ENCODE results near the gene LGALS7B. TPM values are rescaled to one million over a fixed set of nuclear protein-coding genes. Genes with fewer than 3 reads are reported as not detected.
"Not testable (repeated sequence)": the region's sequence is repeated elsewhere in the genome, so short reads cannot be mapped to it uniquely, and the experiment has no call there.

Gene LGALS7B
- total and polyA plus RNA-seq, 2 of the 4 experiments (the other 2 are of a cell fraction), result not detected

GRCh38 chr19:38807374-38808098 lies 18.5 kb downstream of the LGALS7B start:
- H2BK120ac ChIP-seq (ENCODE audit: low read depth, low read length); intact Hi-C loops (cut with micrococcal nuclease); H3K9me1 ChIP-seq (ENCODE audit: insufficient read depth, low read length); H3K18ac ChIP-seq (ENCODE audit: low read depth, low read length); POLR2A ChIA-PET (ENCODE audit: unreplicated experiment); H2AK9ac ChIP-seq (replicated peaks; ENCODE audit: low read depth, low read length, poor library complexity); H3K4ac ChIP-seq (ENCODE audit: low read depth, low read length); H4K91ac ChIP-seq (ENCODE audit: insufficient read depth, low read depth, low read length); H3K9ac ChIP-seq (ENCODE audit: low read depth, low read length); in situ Hi-C loops (cut with MboI; ENCODE audit: low sequenced_read_pairs); H2AK5ac ChIP-seq (ENCODE audit: low read depth, low read length); H3K9me3 ChIP-seq (ENCODE audit: control insufficient read depth, insufficient read depth, low read length); H2AFZ ChIP-seq (replicated peaks; ENCODE audit: low read length, poor library complexity); H3K23ac ChIP-seq (ENCODE audit: low read depth, low read length); H3K4me2 ChIP-seq (ENCODE audit: low read depth, low read length); H2BK15ac ChIP-seq (ENCODE audit: low read depth, low read length); H2BK5ac ChIP-seq (ENCODE audit: low read depth, low read length, poor library complexity, severe bottlenecking); H3K79me1 ChIP-seq (ENCODE audit: low read depth in 1 of 2, low read length in 2 of 2); H3K4me3 ChIP-seq (ENCODE audit: insufficient read depth, low read depth, low read length); H3K14ac ChIP-seq (replicated peaks; ENCODE audit: low read depth, low read length); H4K5ac ChIP-seq (ENCODE audit: low read depth, low read length); H4K20me1 ChIP-seq (ENCODE audit: insufficient read depth, low read length); H4K8ac ChIP-seq (ENCODE audit: low read depth in 2 of 2, low read length in 2 of 2); H2BK20ac ChIP-seq (ENCODE audit: low read depth, low read length); H3K27ac ChIP-seq (ENCODE audit: insufficient read depth, low read length); BruUV-seq (replicated peaks); ATAC-seq (ENCODE audit: low read depth); H3K4me1 ChIP-seq (ENCODE audit: control insufficient read depth, insufficient read depth, low read length); H3K56ac ChIP-seq (ENCODE audit: extremely low read depth, insufficient read depth, low read length); dilution Hi-C loops (cut with HindIII; ENCODE audit: low sequenced_read_pairs, unreplicated experiment); H3K36me3 ChIP-seq (ENCODE audit: control insufficient read depth, insufficient read depth, low read length); H3K27me3 ChIP-seq (ENCODE audit: control insufficient read depth, insufficient read depth, low read length): not testable (repeated sequence)
- WGBS, 2 experiments (ENCODE audit: extremely low coverage in 2 of 2, insufficient read length in 1 of 2), result 83% methylated on average over 1 of the region's 18 CpGs; no CpG with 5 or more reads in 1 of the 2 experiments
- CTCF ChIA-PET, result interaction anchor here (0.7 kb wide), 1 partner anchor 160 kb away, joined by 4 read pairs; the partner anchor contains the start of gene ACTN4
- DNase-seq, result peak; percentile 46
